ENCODE data around the gene PLAU.
"Not testable (repeated sequence)": the region's sequence is repeated elsewhere in the genome, so short reads cannot be mapped to it uniquely, and the experiment has no call there.

Gene PLAU

DNA sequence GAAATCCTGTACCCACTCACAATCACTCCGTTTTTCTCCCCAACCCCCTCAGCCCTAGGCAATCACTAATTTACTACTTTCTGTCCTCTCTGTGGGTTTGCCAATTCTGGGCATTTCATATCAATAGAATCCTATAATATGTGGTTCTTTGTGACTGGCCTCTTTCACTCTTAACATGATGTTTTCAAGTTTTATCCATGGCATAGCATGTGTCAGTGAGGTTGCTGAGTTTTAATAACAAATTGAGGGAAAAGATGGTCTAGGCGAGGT is 11.9 kb downstream of the PLAU start:
- TF ChIP-seq, protein P1, sequence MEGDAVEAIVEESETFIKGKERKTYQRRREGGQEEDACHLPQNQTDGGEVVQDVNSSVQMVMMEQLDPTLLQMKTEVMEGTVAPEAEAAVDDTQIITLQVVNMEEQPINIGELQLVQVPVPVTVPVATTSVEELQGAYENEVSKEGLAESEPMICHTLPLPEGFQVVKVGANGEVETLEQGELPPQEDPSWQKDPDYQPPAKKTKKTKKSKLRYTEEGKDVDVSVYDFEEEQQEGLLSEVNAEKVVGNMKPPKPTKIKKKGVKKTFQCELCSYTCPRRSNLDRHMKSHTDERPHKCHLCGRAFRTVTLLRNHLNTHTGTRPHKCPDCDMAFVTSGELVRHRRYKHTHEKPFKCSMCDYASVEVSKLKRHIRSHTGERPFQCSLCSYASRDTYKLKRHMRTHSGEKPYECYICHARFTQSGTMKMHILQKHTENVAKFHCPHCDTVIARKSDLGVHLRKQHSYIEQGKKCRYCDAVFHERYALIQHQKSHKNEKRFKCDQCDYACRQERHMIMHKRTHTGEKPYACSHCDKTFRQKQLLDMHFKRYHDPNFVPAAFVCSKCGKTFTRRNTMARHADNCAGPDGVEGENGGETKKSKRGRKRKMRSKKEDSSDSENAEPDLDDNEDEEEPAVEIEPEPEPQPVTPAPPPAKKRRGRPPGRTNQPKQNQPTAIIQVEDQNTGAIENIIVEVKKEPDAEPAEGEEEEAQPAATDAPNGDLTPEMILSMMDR (IDR thresholded peaks at IDR 0.05; ENCODE audit: insufficient read depth, low read depth, low read length, missing control alignments): no peak
- H3K4me3 ChIP-seq (ENCODE audit: low read length): no peak overlapping the region
- DNase-seq (ENCODE audit: low read depth): no peak

DNA sequence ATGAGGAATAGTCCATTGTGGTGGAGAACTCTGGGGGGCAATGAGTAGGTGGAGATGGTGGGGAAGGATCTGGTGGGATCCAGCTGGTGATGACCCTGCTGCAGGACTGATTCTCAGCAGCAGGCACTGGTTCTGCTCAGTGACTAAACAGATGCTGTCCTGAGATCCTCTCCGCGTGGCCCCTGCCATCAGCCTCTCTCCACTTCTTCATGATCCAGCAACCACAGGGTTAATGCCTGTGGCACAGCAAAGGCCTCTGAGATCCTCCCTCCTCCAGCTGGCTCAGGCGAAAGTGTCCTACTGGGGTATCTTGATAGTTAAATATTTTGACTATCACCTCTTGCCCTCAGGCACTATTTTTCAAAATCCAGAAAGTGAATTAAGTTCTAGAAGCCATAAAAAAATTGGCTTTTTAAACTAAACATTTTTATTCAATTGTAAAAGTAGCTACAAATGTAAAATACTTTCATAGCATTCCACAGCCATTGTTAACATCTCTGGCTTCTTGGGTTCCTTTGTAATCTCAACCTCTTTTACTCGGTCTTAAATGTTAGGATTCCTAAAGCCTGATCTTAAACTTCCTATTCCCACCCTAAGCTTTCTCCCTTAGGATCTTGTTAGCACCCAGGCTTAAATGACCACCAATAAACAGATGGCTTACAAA is 13.1 kb downstream of the PLAU start:
- TF ChIP-seq, protein P1 (IDR thresholded peaks at IDR 0.05; ENCODE audit: insufficient read depth, low read depth, low read length, missing control alignments): no peak
- no peak for DNase-seq (ENCODE audit: low read depth)
- H3K4me3 ChIP-seq (ENCODE audit: low read length): no peak overlapping the region

GRCh38 chr10:73924935-73925334 is 14.0 kb downstream of the PLAU start:
- no peak for DNase-seq (ENCODE audit: low read depth)
- TF ChIP-seq, protein P1 (IDR thresholded peaks at IDR 0.05; ENCODE audit: insufficient read depth, low read depth, low read length, missing control alignments): no peak
- H3K4me3 ChIP-seq (ENCODE audit: low read length): no peak overlapping the region

- TF ChIP-seq, protein P1 (IDR thresholded peaks at IDR 0.05; ENCODE audit: insufficient read depth, low read depth, low read length, missing control alignments): no peak
- no peak for DNase-seq (ENCODE audit: low read depth)
- no peak overlapping the region for H3K4me3 ChIP-seq (ENCODE audit: low read length)
Measured at GRCh38 chr10:73925539-73925938, 14.6 kb downstream of the PLAU start.

DNA sequence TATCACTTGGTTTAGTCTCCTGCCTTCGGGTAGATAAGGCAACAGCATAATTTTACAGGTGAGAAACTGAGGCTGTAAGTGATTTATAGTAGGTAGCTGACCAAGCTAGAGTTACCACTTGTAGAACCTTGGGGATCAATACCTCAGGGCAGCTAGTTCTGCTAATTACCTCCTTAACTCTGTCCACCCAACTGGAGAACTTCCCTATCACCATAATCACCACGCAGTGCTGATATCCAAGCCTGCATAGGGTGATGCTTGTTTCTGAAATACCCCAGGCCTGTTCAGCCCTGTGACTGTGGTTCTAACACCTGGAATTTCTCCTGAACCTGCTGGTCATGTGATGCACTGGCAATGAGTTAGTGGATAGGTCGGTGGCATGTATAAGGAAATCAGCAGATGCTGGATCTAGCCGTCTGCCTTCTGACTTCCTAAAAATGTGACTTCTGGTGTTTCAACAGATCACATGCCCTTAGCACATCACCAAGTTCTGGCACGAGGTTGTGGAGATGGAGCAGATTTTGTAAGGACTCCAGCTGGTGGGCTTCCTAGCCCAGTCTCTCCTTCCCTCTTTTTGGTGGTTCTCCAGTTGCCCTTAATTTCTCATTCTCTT is 15.3 kb downstream of the PLAU start:
- DNase-seq (ENCODE audit: low read depth): no peak
- H3K4me3 ChIP-seq (ENCODE audit: low read length): no peak overlapping the region
- TF ChIP-seq, protein P1 (IDR thresholded peaks at IDR 0.05; ENCODE audit: insufficient read depth, low read depth, low read length, missing control alignments): no peak

DNA sequence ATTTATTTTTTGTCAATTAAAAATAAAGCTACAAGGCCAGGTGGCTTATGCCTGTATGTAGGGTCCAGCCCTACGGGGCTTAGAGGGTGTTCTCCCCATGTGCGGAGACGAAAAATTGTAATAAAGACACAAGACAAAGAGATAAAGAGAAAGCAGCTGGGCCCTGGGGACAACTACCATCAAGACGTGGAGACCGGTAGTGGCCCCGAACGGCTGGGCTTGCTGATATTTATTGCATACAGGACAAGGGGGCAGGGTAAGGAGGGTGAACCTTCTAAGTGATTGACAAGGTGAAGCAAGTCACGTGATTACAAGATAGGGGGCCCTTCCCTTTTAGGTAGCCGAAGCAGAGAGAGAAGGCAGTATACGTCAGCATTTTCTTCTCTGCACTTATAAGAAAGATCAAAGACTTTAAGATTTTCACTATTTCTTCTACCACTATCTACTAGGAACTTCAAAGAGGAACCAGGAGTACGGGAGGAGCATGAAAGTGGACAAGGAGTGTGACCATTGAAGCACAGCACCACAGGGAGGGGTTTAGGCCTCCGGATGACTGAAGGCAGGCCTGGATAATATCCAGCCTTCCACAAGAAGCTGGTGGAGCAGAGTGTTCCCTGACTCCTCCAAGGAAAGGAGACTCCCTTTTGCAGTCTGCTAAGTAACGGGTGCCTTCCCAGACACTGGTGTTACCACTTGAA is 19.8 kb downstream of the PLAU start:
- DNase-seq (ENCODE audit: low read depth); H3K4me3 ChIP-seq (ENCODE audit: low read length): not testable (repeated sequence)

DNA sequence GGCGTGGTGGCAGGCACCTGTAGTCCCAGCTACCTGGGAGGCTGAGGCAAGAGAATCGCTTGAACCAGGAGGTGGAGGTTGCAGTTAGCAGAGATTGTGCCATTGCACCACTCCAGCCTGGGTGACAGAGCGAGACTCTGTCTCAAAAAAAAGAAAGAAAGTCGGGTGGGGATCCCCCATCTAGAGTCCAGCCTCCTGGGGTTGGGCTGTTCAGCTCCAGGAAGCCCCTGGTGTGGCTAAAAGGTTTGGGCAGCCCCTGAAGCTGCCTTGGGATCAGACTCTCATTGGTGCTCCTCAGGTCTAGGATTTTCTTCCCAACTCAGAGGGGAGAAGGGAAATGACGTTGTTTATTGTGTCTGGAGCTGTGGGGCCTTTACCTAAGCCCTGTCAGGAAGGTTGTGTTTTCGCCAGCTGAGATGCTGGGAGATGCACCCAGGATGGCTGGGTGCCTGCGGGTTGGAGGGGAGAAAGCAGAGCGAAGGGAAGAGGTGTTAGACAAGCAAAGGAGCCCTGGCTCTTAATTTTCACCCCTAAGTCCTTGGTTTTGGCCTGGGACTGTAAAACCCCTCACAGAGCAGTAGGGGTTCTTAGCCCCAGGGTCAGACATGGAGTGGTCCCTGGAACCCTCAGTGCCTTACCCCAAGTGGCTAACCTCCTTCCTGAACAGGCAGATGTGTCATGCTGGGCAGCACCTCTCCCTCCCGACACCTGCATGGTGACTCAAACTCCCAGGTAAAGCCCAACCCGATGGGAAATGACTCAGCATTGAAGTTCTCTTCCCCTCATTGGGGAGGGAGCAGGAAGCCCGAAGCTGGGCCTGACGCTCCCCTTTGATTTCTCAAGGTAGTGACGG is 21.1 kb downstream of the PLAU start:
- H3K4me3 ChIP-seq (ENCODE audit: low read length): no peak overlapping the region
- TF ChIP-seq, protein P1 (IDR thresholded peaks at IDR 0.05; ENCODE audit: insufficient read depth, low read depth, low read length, missing control alignments): no peak
- DNase-seq (ENCODE audit: low read depth): peak; percentile 100

Data from epithelial cell of esophagus (primary cell).